H1 (cell line): ENCODE results near the gene ORMDL2. TPM values are rescaled to one million over a fixed set of nuclear protein-coding genes. Genes with fewer than 3 reads are reported as not detected.

Experiments
- CTCF ChIA-PET: fragments of 300-600 bp; sonication (Branson Sonifier 250); formaldehyde crosslinking; loops from one replicate; lab custom pipeline; 2021; ENCODE audit not compliant: partially characterized antibody; lab: Charles Lee
- POLR2A ChIA-PET: fragments of 300-600 bp; sonication (Branson Sonifier 250); formaldehyde crosslinking; loops from one replicate; lab custom pipeline; 2021; ENCODE audit warnings: inconsistent platforms; ENCODE audit not compliant: partially characterized antibody; lab: Charles Lee
- DNase-seq, 2 experiments: peaks; one replicate each; pipeline versions ENCODE4 v3.0.0 to v3.0.0-alpha.2; 2010 to 2022; ENCODE audit warnings: low spot score in 2 of 2, low read depth in 1 of 2, mixed read lengths in 1 of 2
- FAIRE-seq: peaks from 2 replicates; lab custom pipeline; 2011; peaks lifted over from hg19 to GRCh38; lab: Jason Lieb, UNC
- H2AFZ ChIP-seq: 2 replicates; pipeline ENCODE4 v1.8.1; 2012; ENCODE audit warnings: low read length, inconsistent platforms
- H2AK5ac ChIP-seq: 2 replicates; pipeline ENCODE4 v1.6.1; 2013; ENCODE audit warnings: low read depth, low read length
- H2BK120ac ChIP-seq: replicated peaks from 2 replicates; pipeline ENCODE3; 2013; ENCODE audit warnings: low read depth, low read length, inconsistent platforms
- H2BK12ac ChIP-seq: 2 replicates; pipeline ENCODE4 v1.6.1; 2013; ENCODE audit warnings: low read depth, low read length
- H2BK15ac ChIP-seq: 2 replicates; pipeline ENCODE4 v1.6.1; 2013; ENCODE audit warnings: low read length
- H2BK20ac ChIP-seq: 2 replicates; pipeline ENCODE4 v1.6.1; 2013; ENCODE audit warnings: low read length
- H2BK5ac ChIP-seq: 2 replicates; pipeline ENCODE4 v1.6.1; 2013; ENCODE audit warnings: low read depth, low read length
- H3K14ac ChIP-seq: 2 replicates; pipeline ENCODE4 v1.6.1; 2013; ENCODE audit warnings: inconsistent platforms; ENCODE audit not compliant: insufficient read length
- H3K18ac ChIP-seq: 2 replicates; pipeline ENCODE4 v1.6.1; 2013; ENCODE audit warnings: low read length; ENCODE audit errors: extremely low read depth
- H3K23ac ChIP-seq: 2 replicates; pipeline ENCODE4 v1.6.1; 2013; ENCODE audit warnings: inconsistent platforms; ENCODE audit not compliant: insufficient read length
- H3K23me2 ChIP-seq: 2 replicates; pipeline ENCODE4 v1.6.1; 2013; ENCODE audit warnings: low read depth, low read length
- H3K27ac ChIP-seq: 2 replicates; pipeline ENCODE4 v1.6.1; 2011; ENCODE audit warnings: low read depth, low read length, inconsistent platforms
- H3K27me3 ChIP-seq, 4 experiments: replicated peaks in 1 of 4; 1 replicate in 1 of 4; 2 replicates in 3 of 4; pipeline versions ENCODE4 v1.6.1 to v1.8.1; 2011 to 2013; ENCODE audit warnings: low read length in 3 of 4, mild to moderate bottlenecking in 3 of 4, inconsistent platforms in 2 of 4, mixed read lengths in 2 of 4, moderate library complexity in 1 of 4; ENCODE audit not compliant: control insufficient read depth in 3 of 4, insufficient read depth in 3 of 4; ENCODE audit errors: extremely low read depth in 1 of 4
- H3K36me3 ChIP-seq, 4 experiments: 2 replicates each; pipeline versions ENCODE4 v1.6.1 to v1.8.1; 2011 to 2013; ENCODE audit warnings: mild to moderate bottlenecking in 4 of 4, low read length in 3 of 4, moderate library complexity in 2 of 4, control low read depth in 1 of 4, inconsistent platforms in 1 of 4; ENCODE audit not compliant: insufficient read depth in 4 of 4, control insufficient read depth in 2 of 4
- H3K4ac ChIP-seq: replicated peaks from 2 replicates; pipeline ENCODE3; 2013; ENCODE audit warnings: low read length, low read depth, mixed read lengths, inconsistent platforms; ENCODE audit not compliant: insufficient read length
- H3K4me1 ChIP-seq, 4 experiments: replicated peaks in 1 of 4; 1 replicate in 1 of 4; 2 replicates in 3 of 4; pipeline versions ENCODE4 v1.6.1 to v1.8.1; 2011 to 2013; ENCODE audit warnings: low read length in 3 of 4, inconsistent platforms in 2 of 4, mixed read lengths in 1 of 4; ENCODE audit not compliant: insufficient read depth in 4 of 4, control insufficient read depth in 3 of 4
- H3K4me2 ChIP-seq, 2 experiments: 2 replicates each; pipeline versions ENCODE4 v1.6.1 to v1.8.1; 2011 to 2013; ENCODE audit warnings: low read depth in 2 of 2, low read length in 2 of 2, control low read depth in 1 of 2, inconsistent platforms in 1 of 2, mild to moderate bottlenecking in 1 of 2; ENCODE audit not compliant: insufficient read depth in 1 of 2
- H3K4me3 ChIP-seq, 4 experiments: fragments of 200-600, 300-600 bp in 1 of 4; sonication (generic), shearing (Covaris generic), sonication (Bioruptor Twin) in 1 of 4; 2 replicates each; pipeline versions ENCODE4 v1.5.1 to v1.8.1; 2011 to 2016; ENCODE audit warnings: low read length in 4 of 4, low read depth in 3 of 4, control low read depth in 2 of 4, inconsistent platforms in 2 of 4, mild to moderate bottlenecking in 2 of 4, mixed read lengths in 1 of 4, moderate library complexity in 1 of 4; ENCODE audit not compliant: insufficient read depth in 2 of 4; ENCODE audit errors: extremely low read depth in 1 of 4
- H3K56ac ChIP-seq: replicated peaks from 2 replicates; pipeline ENCODE3; 2013; ENCODE audit warnings: low read depth, mild to moderate bottlenecking, mixed read lengths, low read length, inconsistent platforms; ENCODE audit not compliant: insufficient read length
- H3K79me1 ChIP-seq: 2 replicates; pipeline ENCODE4 v1.6.1; 2013; ENCODE audit warnings: low read depth, low read length, control low read depth
- H3K79me2 ChIP-seq, 2 experiments: 2 replicates each; pipeline versions ENCODE4 v1.6.1 to v1.8.1; 2012 to 2013; ENCODE audit warnings: low read length in 2 of 2, mild to moderate bottlenecking in 2 of 2, inconsistent platforms in 1 of 2; ENCODE audit not compliant: insufficient read depth in 2 of 2, control insufficient read depth in 1 of 2
- H3K9ac ChIP-seq, 4 experiments: replicated peaks in 1 of 4; 1 replicate in 1 of 4; 2 replicates in 3 of 4; pipeline versions ENCODE4 v1.6.1 to v1.8.1; 2011 to 2013; ENCODE audit warnings: low read depth in 3 of 4, low read length in 3 of 4, control low read depth in 2 of 4, mild to moderate bottlenecking in 2 of 4, moderate library complexity in 2 of 4, inconsistent platforms in 1 of 4; ENCODE audit errors: extremely low read depth in 1 of 4
- H3K9me3 ChIP-seq, 2 experiments: 2 replicates each; pipeline versions ENCODE4 v1.6.1 to v1.8.1; 2012 to 2013; ENCODE audit warnings: mild to moderate bottlenecking in 2 of 2, moderate library complexity in 2 of 2, control low read depth in 1 of 2, inconsistent platforms in 1 of 2, low read depth in 1 of 2, low read length in 1 of 2, mixed read lengths in 1 of 2; ENCODE audit not compliant: insufficient read depth in 2 of 2
- H4K20me1 ChIP-seq, 2 experiments: replicated peaks in 1 of 2; 2 replicates each; pipeline versions ENCODE3 to v1.8.1; 2011 to 2013; ENCODE audit warnings: inconsistent platforms in 2 of 2, low read length in 2 of 2, mild to moderate bottlenecking in 1 of 2; ENCODE audit not compliant: insufficient read depth in 2 of 2, control insufficient read depth in 1 of 2
- H4K5ac ChIP-seq: 2 replicates; pipeline ENCODE4 v1.6.1; 2013; ENCODE audit warnings: low read length, low read depth, mixed read lengths, inconsistent platforms; ENCODE audit not compliant: insufficient read length
- H4K8ac ChIP-seq: 2 replicates; pipeline ENCODE4 v1.8.0; 2013; ENCODE audit warnings: mild to moderate bottlenecking, moderate library complexity, low read length, inconsistent platforms; ENCODE audit not compliant: insufficient read depth; ENCODE audit errors: extremely low read depth
- H4K91ac ChIP-seq: replicated peaks from 2 replicates; pipeline ENCODE3; 2013; ENCODE audit warnings: low read length, mixed read lengths, inconsistent platforms; ENCODE audit not compliant: insufficient read length
- WGBS, 2 experiments: shearing (Covaris generic) in 1 of 2; methylation state at CpG; one replicate each; pipeline versions ENCODE4 v1.1.6 to v1.1.7; 2013 to 2015; ENCODE audit warnings: low lambda C conversion rate in 2 of 2, mixed read lengths in 2 of 2, inconsistent platforms in 1 of 2, low coverage in 1 of 2, missing lambda C conversion rate in 1 of 2; ENCODE audit not compliant: insufficient replicate concordance in 2 of 2, insufficient coverage in 1 of 2, insufficient read length in 1 of 2; ENCODE audit errors: extremely low coverage in 1 of 2, missing lambda C conversion rate in 1 of 2; 5-methylcytosine and 5-hydroxymethylcytosine counted together
- polyA plus RNA-seq, 7 experiments: library from polyadenylated mRNA; depleted of rRNA in 3 of 7; stranded (reverse) in 5 of 7; unstranded in 2 of 7; fragments of >200 nt in 5 of 7; fragments of 200-250 nt in 2 of 7; gene quantifications; 1 replicate in 5 of 7; 2 replicates in 1 of 7; 4 replicates in 1 of 7; pipeline versions ENCODE4 v1.2.1 to v1.2.3, GENCODE V29; 2011 to 2013; ENCODE audit warnings: missing spikeins in 2 of 7, mixed read lengths in 2 of 7
- total RNA-seq: library from RNA; stranded (reverse); fragmentation: NEBNext Ultra II Directional; extraction: Animal tissue kit (Norgen Biotek cat#: 25700); gene quantifications from 2 replicates; pipeline ENCODE4 v1.2.1, GENCODE V29; 2021

The ORMDL2 gene
- total and polyA plus RNA-seq, 2 of the 8 experiments (the other 6 are each of a cell fraction or from before 2014, with no cell fraction given), result 39.0 to 65.6 TPM

DNA sequence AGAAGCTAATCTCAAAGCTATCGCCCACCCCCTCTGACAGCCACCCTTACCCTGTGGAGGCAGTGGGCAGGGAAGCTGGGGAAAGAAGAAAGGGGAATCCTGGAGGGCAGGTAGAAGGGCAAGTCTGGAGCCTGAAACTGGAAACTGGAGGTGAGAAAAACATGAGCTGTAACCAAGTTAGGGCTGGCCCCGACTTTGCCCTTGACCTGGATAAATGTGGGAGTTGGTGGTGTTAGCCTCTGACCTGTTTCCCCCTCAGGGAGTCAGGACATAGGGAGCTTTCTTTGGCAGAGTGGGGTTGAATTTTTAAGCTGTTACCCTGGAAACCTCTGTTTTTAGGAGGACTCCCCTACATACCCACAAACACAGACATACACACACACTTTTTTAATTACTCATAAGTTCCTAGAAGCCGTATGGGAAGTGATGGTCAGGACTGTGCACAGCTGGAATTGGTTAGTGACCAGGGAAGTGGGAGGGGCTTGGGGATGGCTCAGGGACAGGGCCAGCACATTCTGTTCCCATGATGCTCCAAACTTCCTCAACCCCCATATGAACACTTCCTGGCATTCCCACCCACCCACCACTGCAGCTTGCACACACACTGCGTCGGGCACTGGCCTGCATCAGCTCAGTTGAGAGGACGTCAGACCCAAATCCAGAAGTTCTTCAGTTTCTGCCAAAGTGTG lies 29.9 kb downstream of the ORMDL2 start:
- CTCF ChIA-PET, result interaction anchor here (0.8 to 1.8 kb wide), 11 partner anchors 11 to 118 kb away, joined by 3 to 7 read pairs (median 4); partner anchors contain the start of genes DGKA and DNAJC14
- Histone ChIP-seq H4K5ac (no peak overlapping the region), H3K14ac (no peak overlapping the region), H3K56ac (no peak overlapping the region), H4K91ac (no peak overlapping the region), H2BK20ac (no peak overlapping the region), H3K9ac (no peak overlapping the region), H2BK120ac (no peak overlapping the region), H3K27ac (no peak overlapping the region), H3K23ac (no peak overlapping the region), H2BK12ac (no peak overlapping the region; the same call in 1 of the 2 replicates), H3K4me1 (peaks cover 0 to 3% (median 0%) of the 10 kb centered on the region in 4 experiments; a peak in 1 of 7 replicates), H3K27me3 (no peaks in the 10 kb centered on the region), H3K79me1 (no peaks in the 10 kb centered on the region), H4K20me1 (no peaks in the 10 kb centered on the region), H3K4me3 (no peak overlapping the region), H3K4me2 (no peak overlapping the region), H2AFZ (peak overlapping the region; percentile 57), H3K36me3 (no peaks in the 10 kb centered on the region), H3K79me2 (no peaks in the 10 kb centered on the region), H2BK5ac (no peak overlapping the region), H2BK15ac (no peak overlapping the region), H4K8ac (no peak overlapping the region), H3K18ac (no peak overlapping the region), H3K4ac (no peak overlapping the region), H3K9me3 (no peaks in the 10 kb centered on the region), H3K23me2 (no peaks in the 10 kb centered on the region), H2AK5ac (no peak overlapping the region)
- FAIRE-seq (no peak), DNase-seq (no peak)
- POLR2A ChIA-PET, result interaction anchor here (0.6 to 3.3 kb wide), 10 partner anchors 9 to 80 kb away, joined by 3 to 21 read pairs (median 4); partner anchors contain the start of genes DNAJC14 and PYM1
- 87% methylated on average over 5 of the region's 6 CpGs; no CpG with 5 or more reads in 1 of the 2 experiments for WGBS, 2 experiments
